Mammary epithelial cell (primary cell): ENCODE results near the gene MAST4.

Experiments used
- EZH2 ChIP-seq: IDR thresholded peaks from 2 replicates; pipeline ENCODE4 v1.6.1; 2012; ENCODE audit warnings: low read length, inconsistent platforms, borderline replicate concordance
- TF ChIP-seq, protein P1 (sequence below), 2 donors: IDR thresholded peaks in 1 of 2; conservative IDR thresholded peaks in 1 of 2; 2 replicates each; pipeline ENCODE4 v1.5.1; 2011 to 2012; ENCODE audit warnings: inconsistent platforms in 2 of 2, low read length in 2 of 2, mild to moderate bottlenecking in 2 of 2, control low read depth in 1 of 2, low read depth in 1 of 2; ENCODE audit not compliant: insufficient read depth in 1 of 2; ENCODE audit errors: extremely low read depth in 1 of 2

DNA sequence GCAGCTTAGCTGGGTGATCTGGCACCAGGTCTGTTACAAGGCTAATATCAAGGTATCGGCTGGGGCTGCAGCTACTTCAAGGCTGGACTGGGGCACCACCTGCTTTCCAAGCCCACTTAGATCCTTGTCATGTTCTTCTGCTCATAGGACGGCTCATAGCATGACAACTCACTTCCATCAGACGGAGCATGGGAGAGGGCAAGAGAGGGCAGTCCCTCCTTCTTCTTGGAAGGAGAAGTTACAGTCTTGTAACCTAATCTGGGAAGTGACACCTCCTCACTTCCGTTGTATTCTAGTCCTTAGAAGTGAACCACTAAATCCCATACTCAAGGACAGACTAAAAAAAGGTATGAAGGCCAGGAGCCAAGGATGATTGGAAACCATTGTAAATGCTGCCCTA is 258.2 kb downstream of the MAST4 start:
- TF ChIP-seq, protein P1, sequence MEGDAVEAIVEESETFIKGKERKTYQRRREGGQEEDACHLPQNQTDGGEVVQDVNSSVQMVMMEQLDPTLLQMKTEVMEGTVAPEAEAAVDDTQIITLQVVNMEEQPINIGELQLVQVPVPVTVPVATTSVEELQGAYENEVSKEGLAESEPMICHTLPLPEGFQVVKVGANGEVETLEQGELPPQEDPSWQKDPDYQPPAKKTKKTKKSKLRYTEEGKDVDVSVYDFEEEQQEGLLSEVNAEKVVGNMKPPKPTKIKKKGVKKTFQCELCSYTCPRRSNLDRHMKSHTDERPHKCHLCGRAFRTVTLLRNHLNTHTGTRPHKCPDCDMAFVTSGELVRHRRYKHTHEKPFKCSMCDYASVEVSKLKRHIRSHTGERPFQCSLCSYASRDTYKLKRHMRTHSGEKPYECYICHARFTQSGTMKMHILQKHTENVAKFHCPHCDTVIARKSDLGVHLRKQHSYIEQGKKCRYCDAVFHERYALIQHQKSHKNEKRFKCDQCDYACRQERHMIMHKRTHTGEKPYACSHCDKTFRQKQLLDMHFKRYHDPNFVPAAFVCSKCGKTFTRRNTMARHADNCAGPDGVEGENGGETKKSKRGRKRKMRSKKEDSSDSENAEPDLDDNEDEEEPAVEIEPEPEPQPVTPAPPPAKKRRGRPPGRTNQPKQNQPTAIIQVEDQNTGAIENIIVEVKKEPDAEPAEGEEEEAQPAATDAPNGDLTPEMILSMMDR (conservative IDR thresholded peaks at IDR 0.05 in 1 of 2, IDR thresholded peaks at IDR 0.05 in 1 of 2; ENCODE audit: extremely low read depth in 1 of 2, insufficient read depth in 1 of 2, low read depth in 1 of 2, low read length in 2 of 2) = no peak
- no peak for TF ChIP-seq EZH2
